ENCODE measurements around the gene KLHDC8A. TPM values are rescaled to one million over a fixed set of nuclear protein-coding genes. Genes with fewer than 3 reads are reported as not detected.

Gene KLHDC8A
- total RNA-seq, 2 donors from 2014 or later, result 0.38 to 0.53 TPM

GRCh38 chr1:205323794-205324193, 32.9 kb downstream of the KLHDC8A start:
- Histone ChIP-seq H3K9me3 (ENCODE audit: control insufficient read depth, low read length) (no peaks in the 10 kb centered on the region), H3K36me3 (ENCODE audit: control insufficient read depth, insufficient read depth, low read length) (peaks cover 6% of the 10 kb centered on the region), H3K27me3 (ENCODE audit: control insufficient read depth, insufficient read depth, low read length, poor library complexity, severe bottlenecking) (no peaks in the 10 kb centered on the region), H3K27ac (ENCODE audit: low read depth, low read length) (no peak overlapping the region), H3K4me3 (ENCODE audit: low read length) (no peak overlapping the region), H3K9ac (ENCODE audit: extremely low read depth, low read length, poor library complexity, severe bottlenecking) (no peak overlapping the region), H3K4me1 (ENCODE audit: control insufficient read depth, insufficient read depth, low read length) (peaks cover 7% of the 10 kb centered on the region)
- Mint-ChIP-seq H3K4me3 (no peak overlapping the region), H3K4me1 (peaks cover 40% of the 10 kb centered on the region), H3K9me3 (no peaks in the 10 kb centered on the region), H3K27me3 (ENCODE audit: insufficient read depth) (peaks cover 6% of the 10 kb centered on the region), H3K27ac (no peak overlapping the region), H3K36me3 (ENCODE audit: low read depth) (peaks cover 3% of the 10 kb centered on the region)
- WGBS, 2 experiments (ENCODE audit: insufficient coverage in 1 of 2, insufficient read length in 1 of 2), result 88% methylated on average over 6 of the region's 6 CpGs; no CpG with 5 or more reads in 1 of the 2 experiments
- DNase-seq, result no peak
- TF ChIP-seq CTCF (conservative IDR thresholded peaks at IDR 0.05), result no peak

- Histone ChIP-seq H3K36me3 (ENCODE audit: control insufficient read depth, insufficient read depth, low read length) (peaks cover 13% of the 10 kb centered on the region), H3K9me3 (ENCODE audit: control insufficient read depth, low read length) (no peaks in the 10 kb centered on the region), H3K4me1 (ENCODE audit: control insufficient read depth, insufficient read depth, low read length) (peaks cover 22% of the 10 kb centered on the region), H3K27ac (ENCODE audit: low read depth, low read length) (no peak overlapping the region), H3K27me3 (ENCODE audit: control insufficient read depth, insufficient read depth, low read length, poor library complexity, severe bottlenecking) (no peaks in the 10 kb centered on the region), H3K4me3 (ENCODE audit: low read length) (no peak overlapping the region), H3K9ac (ENCODE audit: extremely low read depth, low read length, poor library complexity, severe bottlenecking) (no peak overlapping the region)
- Mint-ChIP-seq H3K4me1 (peaks cover 55% of the 10 kb centered on the region), H3K9me3 (no peaks in the 10 kb centered on the region), H3K27me3 (ENCODE audit: insufficient read depth) (peaks cover 3% of the 10 kb centered on the region), H3K27ac (peak overlapping the region; percentile 72), H3K36me3 (ENCODE audit: low read depth) (peaks cover 3% of the 10 kb centered on the region), H3K4me3 (peak overlapping the region; percentile 95)
- TF ChIP-seq CTCF (conservative IDR thresholded peaks at IDR 0.05), result no peak
- WGBS, 2 experiments (ENCODE audit: insufficient coverage in 1 of 2, insufficient read length in 1 of 2), result 32 to 36% methylated on average over 4 to 5 of the region's 5 CpGs
- DNase-seq, result no peak
Observed at GRCh38 chr1:205321959-205322283, 34.8 kb downstream of the KLHDC8A start.

DNA sequence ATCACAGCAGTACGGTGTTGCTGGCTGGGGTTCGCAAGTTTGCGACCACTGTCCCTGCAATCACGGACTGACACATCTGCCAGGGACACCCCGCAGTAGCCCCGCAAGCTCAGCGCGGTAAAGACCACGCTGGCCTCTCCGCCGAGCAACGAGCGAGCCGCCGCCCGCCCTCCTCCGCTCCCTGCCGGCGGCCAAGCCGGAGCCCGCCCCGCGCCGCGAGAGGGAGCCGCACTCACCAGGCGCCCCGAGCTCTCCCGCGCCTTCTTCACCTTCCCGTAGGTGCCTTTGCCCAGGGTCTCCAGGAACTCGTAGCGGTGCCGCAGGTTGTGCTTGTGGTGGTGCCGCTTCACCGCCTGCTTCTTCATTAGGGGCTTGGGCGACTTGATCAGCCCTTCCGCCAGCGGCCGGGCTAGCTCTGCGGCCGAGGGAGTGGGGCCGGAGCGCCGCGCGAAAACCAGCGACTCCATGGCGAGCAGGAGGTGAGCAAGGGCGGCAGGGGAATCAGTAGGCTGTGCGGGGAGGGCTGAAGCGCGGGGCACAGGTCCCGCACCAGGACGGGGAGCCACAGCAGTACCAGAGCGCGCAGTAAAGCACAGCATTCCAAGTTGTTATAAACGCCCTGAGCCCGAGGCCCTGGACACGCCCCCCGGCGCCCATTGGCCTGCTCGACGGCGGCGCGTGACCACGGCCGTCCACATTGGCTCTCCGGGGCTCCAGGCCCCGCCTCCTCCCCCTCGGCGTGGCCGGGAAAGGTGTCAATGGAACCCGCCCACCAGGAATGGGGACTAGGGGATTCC, 35.4 kb downstream of the KLHDC8A start, which contains the start of gene NUAK2:
NUAK2 (minus strand) TSS at position 584 of the 797 bp plus-strand sequence; CDS start at position 467, 117 bp downstream.
- peak; percentile 59 for TF ChIP-seq CTCF (conservative IDR thresholded peaks at IDR 0.05)
- peak within 1 kb of the TSS; percentile 85 for H3K9ac ChIP-seq (ENCODE audit: extremely low read depth, low read length, poor library complexity, severe bottlenecking)
- H3K27ac Mint-ChIP-seq, result peak within 1 kb of the TSS; percentile 98
- WGBS, 2 experiments (ENCODE audit: insufficient coverage in 1 of 2, insufficient read length in 1 of 2), result 0% methylated on average over 18 to 75 of the region's 75 CpGs
- H3K27me3 ChIP-seq (ENCODE audit: control insufficient read depth, insufficient read depth, low read length, poor library complexity, severe bottlenecking), result no peaks in the 10 kb centered on the region
- peaks cover 60% of the 10 kb centered on the region for H3K4me1 Mint-ChIP-seq
- peaks cover 24% of the 10 kb centered on the region for H3K4me1 ChIP-seq (ENCODE audit: control insufficient read depth, insufficient read depth, low read length)
- H3K4me3 Mint-ChIP-seq, result peak within 1 kb of the TSS; percentile 95
- H3K27me3 Mint-ChIP-seq (ENCODE audit: insufficient read depth), result peaks cover 3% of the 10 kb centered on the region
- peak within 1 kb of the TSS; percentile 97 for H3K4me3 ChIP-seq (ENCODE audit: low read length)
- peak within 1 kb of the TSS; percentile 56 for H3K27ac ChIP-seq (ENCODE audit: low read depth, low read length)
- H3K9me3 Mint-ChIP-seq, result no peaks in the 10 kb centered on the region
- H3K36me3 Mint-ChIP-seq (ENCODE audit: low read depth), result peaks cover 3% of the 10 kb centered on the region
- peaks cover 13% of the 10 kb centered on the region for H3K36me3 ChIP-seq (ENCODE audit: control insufficient read depth, insufficient read depth, low read length)
- H3K9me3 ChIP-seq (ENCODE audit: control insufficient read depth, low read length), result no peaks in the 10 kb centered on the region
- DNase-seq, result peak; percentile 99
